Stimulated activated CD4-positive, alpha-beta T cell treated with anti-CD3 and anti-CD28 coated beads, Interleukin-15, amount 100 ng/mL, for 24 hours (primary cell): Measurements from ENCODE around the gene NUDT3.
A peak's percentile ranks its signal among the peaks of the same experiment; 100 is the strongest.
"Not testable (repeated sequence)": the region's sequence is repeated elsewhere in the genome, so short reads cannot be mapped to it uniquely, and the experiment has no call there.

Experiments used
- DNase-seq: peaks from one replicate; pipeline ENCODE4 v3.0.0-alpha.2; 2020

NUDT3 gene

GRCh38 chr6:34391786-34392496 is 528 bp downstream of the NUDT3 start:
- peak; percentile 67 for DNase-seq

DNA sequence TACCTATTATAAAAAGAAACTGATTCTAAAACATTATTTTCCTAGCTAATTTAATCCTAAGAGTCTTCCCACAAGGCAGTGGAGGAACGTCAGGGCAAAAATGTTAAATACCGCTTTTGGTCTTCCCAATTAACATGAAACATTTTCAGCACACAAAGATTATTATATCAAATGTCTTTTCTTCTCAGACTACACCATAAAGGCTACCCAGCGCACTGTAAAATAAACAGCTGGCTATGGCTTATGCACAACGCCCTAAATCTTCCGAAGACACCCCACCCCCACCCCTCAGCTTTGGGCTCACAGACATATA is 1.0 kb downstream of the NUDT3 start:
- no peak for DNase-seq

GRCh38 chr6:34390531-34391472 is 1.7 kb downstream of the NUDT3 start:
- DNase-seq, result no peak

GRCh38 chr6:34389034-34389433 is 3.4 kb downstream of the NUDT3 start:
- no peak for DNase-seq

- DNase-seq, result no peak
These were observed 4.0 kb downstream of the NUDT3 start for GRCh38 chr6:34388421-34388820.

GRCh38 chr6:34386316-34387137 is 5.9 kb downstream of the NUDT3 start:
- no peak for DNase-seq

GRCh38 chr6:34385793-34386195 is 6.7 kb downstream of the NUDT3 start:
- DNase-seq, result no peak

GRCh38 chr6:34384321-34385153 is 7.9 kb downstream of the NUDT3 start:
- DNase-seq, result no peak

- no peak for DNase-seq
These were observed 8.7 kb downstream of the NUDT3 start for GRCh38 chr6:34383656-34384320.

DNA sequence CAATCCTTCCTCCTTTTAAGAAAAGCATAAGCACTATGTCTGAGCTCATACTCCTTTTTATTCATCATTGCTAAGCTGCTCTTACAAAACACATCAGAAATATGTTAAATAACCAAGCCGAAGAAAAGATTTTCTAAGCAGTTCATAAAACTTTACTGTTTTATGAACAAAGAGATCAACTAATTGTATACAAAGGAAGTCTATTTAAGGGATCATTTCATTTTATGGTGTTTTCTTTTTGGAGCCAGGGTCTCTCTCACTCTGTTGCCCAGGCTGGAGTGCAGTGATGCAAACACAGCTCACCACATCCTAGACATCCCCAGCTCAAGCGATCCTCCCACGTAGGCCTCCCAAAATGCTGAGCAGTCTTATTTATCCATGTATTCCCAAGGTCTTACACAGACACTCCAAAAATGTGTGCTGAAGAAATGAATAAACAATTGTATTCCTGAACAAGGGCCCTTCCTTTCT is 9.3 kb downstream of the NUDT3 start:
- no peak for DNase-seq

DNA sequence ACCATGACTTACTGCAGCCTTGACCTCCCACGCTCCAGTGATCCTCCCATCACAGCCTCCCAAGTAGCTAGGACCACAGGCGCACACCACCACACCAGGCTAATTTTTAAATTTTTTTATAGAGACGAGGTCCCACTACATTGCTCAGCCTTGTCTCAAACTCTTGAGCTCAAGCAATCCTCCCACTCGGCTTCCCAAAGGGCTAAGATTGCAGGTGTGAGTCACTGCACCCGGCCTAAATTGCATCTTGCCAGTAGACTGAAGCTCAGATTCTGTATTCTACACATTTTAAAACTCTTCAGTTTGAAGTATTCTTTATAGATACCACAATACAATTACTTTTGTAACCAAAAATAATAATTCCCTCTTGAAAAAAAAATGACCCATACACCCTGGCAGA is 11.4 kb downstream of the NUDT3 start:
- no peak for DNase-seq

DNA sequence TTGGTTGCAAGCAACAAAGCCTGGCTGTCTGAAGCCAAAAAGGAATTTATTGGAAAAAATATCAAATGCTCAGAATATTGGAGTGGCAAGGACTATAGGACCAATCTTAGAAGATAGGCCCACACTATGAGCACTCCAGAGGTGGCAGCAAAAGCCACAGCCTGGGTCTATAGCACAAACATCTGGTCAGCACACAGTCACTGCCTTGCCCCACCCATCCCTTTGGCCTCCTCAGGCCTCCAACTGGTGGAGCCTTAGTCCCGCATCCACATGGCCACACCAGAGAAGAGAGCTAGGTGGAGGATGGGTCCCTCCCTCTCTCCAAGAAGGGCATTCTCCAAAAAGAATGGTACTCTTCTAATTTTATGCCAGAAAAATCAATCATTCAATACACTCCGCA is 14.0 kb downstream of the NUDT3 start:
- DNase-seq, result no peak

DNA sequence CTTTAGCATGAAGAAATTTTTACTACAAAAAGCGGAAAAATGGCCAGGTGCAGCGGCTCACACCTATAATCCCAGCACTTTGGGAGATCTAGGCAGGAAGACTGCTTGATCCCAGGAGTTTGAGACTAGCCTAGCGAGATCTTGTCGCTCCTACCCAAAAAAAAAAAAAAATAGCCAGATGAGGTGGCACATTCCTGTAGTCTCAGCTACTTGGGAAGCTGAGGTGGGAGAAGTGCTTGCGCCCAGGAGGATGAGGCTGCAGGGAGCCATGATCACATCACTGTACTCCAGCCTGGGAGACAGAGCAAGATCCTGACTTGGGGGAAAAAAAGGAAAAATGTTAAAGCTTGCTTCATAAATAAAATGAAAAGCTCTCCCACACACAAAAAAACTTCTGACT is 14.5 kb downstream of the NUDT3 start:
- no peak for DNase-seq

- not testable (repeated sequence) for DNase-seq
These were observed 14.9 kb downstream of the NUDT3 start for GRCh38 chr6:34377571-34377970.

- DNase-seq, result no peak
These were observed 16.6 kb downstream of the NUDT3 start for GRCh38 chr6:34375833-34376232.

DNA sequence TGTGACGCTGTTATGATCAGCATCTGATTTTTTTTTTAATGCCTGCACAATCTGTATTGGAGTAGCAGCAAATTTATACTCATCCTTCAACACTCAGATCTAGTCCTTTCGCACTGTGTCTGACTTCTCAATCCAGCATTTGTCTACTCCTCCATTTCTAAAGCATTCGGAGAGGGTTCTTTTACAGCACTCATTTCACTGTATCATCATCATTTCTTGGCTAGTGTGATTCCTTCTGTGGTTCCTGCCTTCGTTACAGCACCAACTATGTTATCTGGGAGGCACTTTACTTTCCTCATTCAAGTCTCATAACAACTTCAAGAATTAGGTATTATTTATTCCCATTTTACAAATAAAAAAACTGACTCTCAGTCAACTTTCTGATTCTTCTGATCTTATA is 18.0 kb downstream of the NUDT3 start:
- DNase-seq, result no peak

- no peak for DNase-seq
These were observed 18.4 kb downstream of the NUDT3 start for GRCh38 chr6:34374069-34374468.

DNA sequence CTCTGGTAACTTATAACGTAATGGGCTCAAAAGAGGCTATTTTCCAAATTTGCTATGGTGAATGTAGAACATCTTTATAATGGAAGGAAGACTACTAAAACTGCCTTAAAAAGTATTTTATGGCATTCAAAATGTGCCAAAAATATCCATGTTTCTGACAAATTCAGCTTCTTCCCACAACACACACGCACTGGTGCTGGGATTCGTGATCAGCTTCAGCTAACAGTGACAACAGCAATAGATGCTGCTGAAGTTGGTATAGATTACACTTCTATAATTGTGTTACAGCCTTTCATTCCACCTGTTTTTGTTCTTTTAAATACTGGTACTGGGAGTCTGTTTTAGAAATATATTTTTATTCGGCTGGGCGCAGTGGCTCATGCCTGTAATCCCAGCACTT is 19.0 kb downstream of the NUDT3 start:
- no peak for DNase-seq

GRCh38 chr6:34371865-34372264 is 20.6 kb downstream of the NUDT3 start:
- not testable (repeated sequence) for DNase-seq

GRCh38 chr6:34370361-34370760 is 22.1 kb downstream of the NUDT3 start:
- no peak for DNase-seq

- DNase-seq, result no peak
These were observed 23.1 kb downstream of the NUDT3 start for GRCh38 chr6:34369385-34369784.

GRCh38 chr6:34366639-34366921 is 25.9 kb downstream of the NUDT3 start:
- no peak for DNase-seq
